H9 (cell line): ENCODE data around the gene MAPKAPK2. TPM values are rescaled to one million over a fixed set of nuclear protein-coding genes. Genes with fewer than 3 reads are reported as not detected.
"Not testable (repeated sequence)": the region's sequence is repeated elsewhere in the genome, so short reads cannot be mapped to it uniquely, and the experiment has no call there.

Experiments used
- DNase-seq: peaks from one replicate; pipeline ENCODE4 v3.0.0-alpha.2; 2017
- H2AFZ ChIP-seq: one replicate; pipeline ENCODE4 v1.6.1; 2013; ENCODE audit warnings: mild to moderate bottlenecking, low read length, control low read depth, moderate library complexity
- H2AK5ac ChIP-seq: 2 replicates; pipeline ENCODE4 v1.6.1; 2013; ENCODE audit warnings: low read length, control low read depth, mixed read lengths; ENCODE audit not compliant: insufficient read length
- H2BK120ac ChIP-seq: one replicate; pipeline ENCODE4 v1.6.1; 2013; ENCODE audit warnings: low read depth, mild to moderate bottlenecking, low read length, control low read depth, inconsistent platforms; ENCODE audit not compliant: poor library complexity, severe bottlenecking
- H2BK12ac ChIP-seq: 2 replicates; pipeline ENCODE4 v1.6.1; 2013; ENCODE audit warnings: low read length, control low read depth, mixed read lengths, low read depth; ENCODE audit not compliant: insufficient read length
- H2BK15ac ChIP-seq: 2 replicates; pipeline ENCODE4 v1.6.1; 2013; ENCODE audit warnings: low read depth, low read length, control low read depth
- H2BK20ac ChIP-seq: one replicate; pipeline ENCODE4 v1.6.1; 2013; ENCODE audit warnings: low read depth, mild to moderate bottlenecking, low read length, control low read depth, inconsistent platforms; ENCODE audit not compliant: poor library complexity, severe bottlenecking
- H2BK5ac ChIP-seq: 2 replicates; pipeline ENCODE4 v1.6.1; 2013; ENCODE audit warnings: low read length, control low read depth, mixed read lengths; ENCODE audit not compliant: insufficient read length
- H3K14ac ChIP-seq: 2 replicates; pipeline ENCODE4 v1.6.1; 2013; ENCODE audit warnings: low read length, control low read depth; ENCODE audit not compliant: insufficient read depth
- H3K18ac ChIP-seq: 2 replicates; pipeline ENCODE4 v1.6.1; 2013; ENCODE audit warnings: low read depth, mild to moderate bottlenecking, mixed read lengths, low read length, control low read depth; ENCODE audit not compliant: insufficient read length
- H3K23ac ChIP-seq: 2 replicates; pipeline ENCODE4 v1.6.1; 2013; ENCODE audit warnings: low read length, control low read depth, mixed read lengths, low read depth; ENCODE audit not compliant: insufficient read length
- H3K23me2 ChIP-seq: 2 replicates; pipeline ENCODE4 v1.6.1; 2013; ENCODE audit warnings: low read depth, mild to moderate bottlenecking, mixed read lengths, low read length, control low read depth; ENCODE audit not compliant: insufficient read length, poor library complexity, severe bottlenecking
- H3K27ac ChIP-seq: 2 replicates; pipeline ENCODE4 v1.5.1; 2013; ENCODE audit warnings: low read length, control low read depth, mixed read lengths, low read depth; ENCODE audit not compliant: insufficient read length
- H3K27me3 ChIP-seq: 2 replicates; pipeline ENCODE4 v1.6.1; 2013; ENCODE audit warnings: low read length, control low read depth, inconsistent platforms; ENCODE audit not compliant: insufficient read depth
- H3K4ac ChIP-seq: 2 replicates; pipeline ENCODE4 v1.6.1; 2013; ENCODE audit warnings: low read depth, mild to moderate bottlenecking, control low read depth, inconsistent platforms, low read length, moderate library complexity
- H3K4me1 ChIP-seq: 2 replicates; pipeline ENCODE4 v1.6.1; 2013; ENCODE audit warnings: low read length, control low read depth, inconsistent platforms; ENCODE audit not compliant: insufficient read depth
- H3K4me2 ChIP-seq: 2 replicates; pipeline ENCODE4 v1.6.1; 2013; ENCODE audit warnings: low read length, control low read depth, mixed read lengths; ENCODE audit not compliant: insufficient read length, insufficient read depth
- H3K56ac ChIP-seq: 2 replicates; pipeline ENCODE4 v1.6.1; 2013; ENCODE audit warnings: low read depth, mild to moderate bottlenecking, mixed read lengths, low read length, control low read depth; ENCODE audit not compliant: insufficient read length
- H3K79me1 ChIP-seq: 2 replicates; pipeline ENCODE4 v1.6.1; 2013; ENCODE audit warnings: low read depth, mild to moderate bottlenecking, moderate library complexity, low read length, control low read depth, inconsistent platforms; ENCODE audit not compliant: insufficient read depth, poor library complexity, severe bottlenecking
- H3K79me2 ChIP-seq: 2 replicates; pipeline ENCODE4 v1.6.1; 2013; ENCODE audit warnings: low read length, control low read depth, inconsistent platforms; ENCODE audit not compliant: insufficient read depth
- H3K9ac ChIP-seq: 2 replicates; pipeline ENCODE4 v1.6.1; 2013; ENCODE audit warnings: low read length, control low read depth, mixed read lengths; ENCODE audit not compliant: insufficient read length; ENCODE audit errors: extremely low read depth
- H3K9me3 ChIP-seq: one replicate; pipeline ENCODE4 v1.6.1; 2013; ENCODE audit warnings: low read depth, low read length, inconsistent platforms; ENCODE audit not compliant: control insufficient read depth
- H3T11ph ChIP-seq: one replicate; pipeline ENCODE4 v1.6.1; 2013; ENCODE audit warnings: mild to moderate bottlenecking, low read length, control low read depth, inconsistent platforms
- H4K20me1 ChIP-seq: one replicate; pipeline ENCODE4 v1.6.1; 2013; ENCODE audit not compliant: control insufficient read depth, insufficient read length, insufficient read depth
- H4K5ac ChIP-seq: 2 replicates; pipeline ENCODE4 v1.6.1; 2013; ENCODE audit warnings: low read depth, mild to moderate bottlenecking, mixed read lengths, low read length, control low read depth; ENCODE audit not compliant: insufficient read length
- H4K8ac ChIP-seq: replicated peaks from 2 replicates; pipeline ENCODE4 v1.6.1; 2013; ENCODE audit warnings: low read length, control low read depth, mixed read lengths, low read depth; ENCODE audit not compliant: insufficient read length
- H4K91ac ChIP-seq: 2 replicates; pipeline ENCODE4 v1.6.1; 2013; ENCODE audit warnings: low read depth, mild to moderate bottlenecking, moderate library complexity, mixed read lengths, low read length, control low read depth; ENCODE audit not compliant: insufficient read length
- H3K27ac Mint-ChIP-seq, 3 experiments: 2 replicates in 2 of 3; 3 replicates in 1 of 3; pipeline ENCODE4 v1.8.0; 2020 to 2021; ENCODE audit warnings: mixed read lengths in 3 of 3, mild to moderate bottlenecking in 1 of 3, moderate library complexity in 1 of 3
- H3K27me3 Mint-ChIP-seq: 2 replicates; pipeline ENCODE4 v1.8.0; 2021; ENCODE audit warnings: low read depth, mild to moderate bottlenecking, moderate library complexity, mixed read lengths
- H3K36me3 Mint-ChIP-seq, 3 experiments: 2 replicates in 2 of 3; 3 replicates in 1 of 3; pipeline ENCODE4 v1.8.0; 2020 to 2021; ENCODE audit warnings: low read depth in 3 of 3, mixed read lengths in 3 of 3; ENCODE audit not compliant: insufficient read depth in 1 of 3
- H3K4me1 Mint-ChIP-seq, 2 experiments: 2 replicates each; pipeline ENCODE4 v1.8.0; 2020; ENCODE audit warnings: mixed read lengths in 2 of 2
- H3K4me3 Mint-ChIP-seq, 2 experiments: 2 replicates in 1 of 2; 3 replicates in 1 of 2; pipeline ENCODE4 v1.8.0; 2020 to 2021; ENCODE audit warnings: mild to moderate bottlenecking in 2 of 2, mixed read lengths in 2 of 2, moderate library complexity in 1 of 2
- H3K9me3 Mint-ChIP-seq, 2 experiments: 2 replicates in 1 of 2; 3 replicates in 1 of 2; pipeline ENCODE4 v1.8.0; 2020; ENCODE audit warnings: mild to moderate bottlenecking in 2 of 2, mixed read lengths in 2 of 2, moderate library complexity in 1 of 2
- CTCF ChIP-seq: fragments of 200-600 bp; sonication (generic); conservative IDR thresholded peaks from 3 replicates; pipeline ENCODE4 v1.8.0; 2021; ENCODE audit warnings: antibody characterized with exemption, mild to moderate bottlenecking
- WGBS: extraction: QIAGEN DNeasy Blood & Tissue Kit; methylation state at CpG from one replicate; pipeline ENCODE4 v1.1.7; 2013; ENCODE audit warnings: missing lambda C conversion rate, low lambda C conversion rate, mixed read lengths; ENCODE audit not compliant: insufficient read length; ENCODE audit errors: extremely low coverage; 5-methylcytosine and 5-hydroxymethylcytosine counted together
- total RNA-seq: library from RNA; stranded (reverse); gene quantifications from 2 replicates; pipeline ENCODE4 v1.2.1, GENCODE V29; 2021

Gene MAPKAPK2
- total RNA-seq, 1 experiment from 2014 or later, result 50.1 TPM

DNA sequence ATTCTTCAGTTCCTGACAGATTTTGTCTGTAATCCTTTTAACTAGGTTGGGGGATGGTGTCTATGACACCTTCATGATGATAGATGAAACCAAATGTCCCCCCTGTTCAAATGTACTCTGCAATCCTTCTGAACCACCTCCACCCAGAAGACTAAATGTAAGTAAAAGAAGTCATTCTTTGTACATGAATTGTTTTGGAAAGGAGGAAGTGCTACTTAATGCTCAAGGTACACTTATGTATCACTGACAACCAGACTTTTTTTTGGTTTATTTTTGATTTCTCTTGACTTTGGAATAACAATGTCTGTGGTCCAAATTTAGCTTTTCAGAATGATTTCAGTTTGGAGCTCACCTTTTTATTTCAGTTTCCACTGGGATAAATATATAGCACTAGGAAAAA is 47.1 kb upstream of the MAPKAPK2 start:
- H3K36me3 Mint-ChIP-seq, result no peaks in the 10 kb centered on the region
- Histone ChIP-seq H2BK15ac (no peak overlapping the region), H2BK5ac (no peak overlapping the region), H4K20me1 (no peaks in the 10 kb centered on the region), H3K18ac (no peak overlapping the region), H3K56ac (no peak overlapping the region), H3K4me2 (no peak overlapping the region), H3K23ac (no peak overlapping the region), H3K9ac (no peak overlapping the region), H3K14ac (no peak overlapping the region), H4K91ac (no peak overlapping the region), H3T11ph (no peak overlapping the region), H2BK120ac (no peak overlapping the region), H3K9me3 (no peaks in the 10 kb centered on the region), H4K8ac (no peak overlapping the region), H3K4me1 (peaks cover 3% of the 10 kb centered on the region; the same call in 1 of the 2 replicates), H2BK12ac (no peak overlapping the region), H2AFZ (no peak overlapping the region), H3K79me1 (no peaks in the 10 kb centered on the region), H2AK5ac (no peak overlapping the region), H2BK20ac (no peak overlapping the region), H3K27me3 (no peaks in the 10 kb centered on the region), H3K23me2 (peaks cover 14% of the 10 kb centered on the region), H3K79me2 (no peaks in the 10 kb centered on the region), H3K4ac (no peak overlapping the region), H3K27ac (no peak overlapping the region), H4K5ac (no peak overlapping the region)
- no peak overlapping the region for H3K4me3 Mint-ChIP-seq
- H3K27me3 Mint-ChIP-seq, result peaks cover 26% of the 10 kb centered on the region
- H3K9me3 Mint-ChIP-seq, result no peaks in the 10 kb centered on the region
- no peak for TF ChIP-seq CTCF
- no peak overlapping the region for H3K27ac Mint-ChIP-seq
- no peak for DNase-seq
- peaks cover 26 to 27% of the 10 kb centered on the region in 2 experiments for H3K4me1 Mint-ChIP-seq

DNA sequence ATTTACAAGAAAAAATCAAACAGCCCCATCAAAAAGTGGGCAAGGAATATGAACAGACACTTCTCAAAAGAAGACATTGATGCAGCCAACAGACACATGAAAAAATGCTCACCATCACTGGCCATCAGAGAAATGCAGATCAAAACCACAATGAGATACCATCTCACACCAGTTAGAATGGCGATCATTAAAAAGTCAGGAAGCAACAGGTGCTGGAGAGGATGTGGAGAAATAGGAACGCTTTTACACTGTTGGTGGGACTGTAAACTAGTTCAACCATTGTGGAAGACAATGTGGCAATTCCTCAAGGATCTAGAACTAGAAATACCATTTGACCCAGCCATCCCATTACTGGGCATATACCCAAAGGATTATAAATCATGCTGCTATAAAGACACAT is 42.6 kb upstream of the MAPKAPK2 start:
- not testable (repeated sequence) for H2BK20ac ChIP-seq, H3K4me1 ChIP-seq, H2AFZ ChIP-seq, H2BK15ac ChIP-seq, H3K18ac ChIP-seq, H3K36me3 Mint-ChIP-seq, H3K9me3 Mint-ChIP-seq, H3K9me3 ChIP-seq, H3K4me2 ChIP-seq, H2BK120ac ChIP-seq, H3K27ac ChIP-seq, H3K27me3 ChIP-seq, H3T11ph ChIP-seq, H3K27me3 Mint-ChIP-seq, H3K4me3 Mint-ChIP-seq, H4K8ac ChIP-seq, H3K4me1 Mint-ChIP-seq, H3K23me2 ChIP-seq, H3K79me2 ChIP-seq, H4K5ac ChIP-seq, H4K91ac ChIP-seq, H3K79me1 ChIP-seq, DNase-seq, H2AK5ac ChIP-seq, H2BK5ac ChIP-seq, H3K56ac ChIP-seq, H4K20me1 ChIP-seq, H2BK12ac ChIP-seq, H3K14ac ChIP-seq, H3K27ac Mint-ChIP-seq, H3K23ac ChIP-seq, H3K9ac ChIP-seq, H3K4ac ChIP-seq
- WGBS, result no CpG with 5 or more reads among the region's 2 CpGs
